ENCODE measurements around the gene ETHE1. TPM values are rescaled to one million over a fixed set of nuclear protein-coding genes. Genes with fewer than 3 reads are reported as not detected.
A peak's percentile ranks its signal among the peaks of the same experiment; 100 is the strongest.

Gene ETHE1
- total RNA-seq, 1 experiment from 2014 or later: 19.0 TPM

DNA sequence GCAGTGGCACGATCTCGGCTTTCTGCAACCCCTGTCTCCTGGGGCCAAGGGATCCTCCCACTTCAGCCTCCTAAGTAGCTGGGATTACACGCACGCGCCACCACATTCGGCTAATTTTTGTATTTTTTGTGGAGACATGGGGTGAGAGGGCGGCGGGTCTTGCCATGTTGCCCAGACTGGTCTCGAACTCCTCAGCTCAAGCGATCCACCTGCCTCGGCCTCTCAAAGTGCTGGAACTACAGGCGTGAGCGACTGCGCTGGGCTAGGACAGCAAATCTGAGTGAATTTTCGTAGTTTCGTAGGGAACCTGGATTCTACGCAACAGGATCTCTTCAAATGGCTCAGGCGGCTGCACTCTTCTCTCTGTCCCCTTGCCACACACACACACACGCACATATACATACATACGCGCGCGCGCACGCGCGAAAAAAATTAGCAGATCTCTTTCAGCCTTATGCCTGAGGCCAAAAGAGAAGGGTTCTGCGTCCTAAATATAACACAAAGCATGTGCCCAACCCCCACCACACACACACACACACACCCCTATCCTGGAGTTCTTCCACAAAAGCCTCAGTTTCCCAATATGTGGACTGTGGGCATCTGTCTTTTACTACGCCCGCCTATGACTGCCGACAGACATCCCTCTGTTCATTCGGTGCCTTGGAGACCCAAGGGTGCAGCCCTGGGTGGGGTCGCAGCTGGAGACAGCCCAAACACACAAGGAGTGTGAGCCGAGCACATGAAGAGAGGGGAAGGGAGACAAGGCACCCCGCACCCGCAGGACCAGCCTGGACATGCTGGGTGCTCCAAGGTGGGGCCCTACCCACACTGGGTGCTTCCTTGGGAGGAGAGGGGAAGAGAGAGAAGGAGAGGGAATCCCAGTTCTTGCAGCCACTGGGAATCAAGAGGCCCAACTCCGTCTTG, 49.2 kb upstream of the ETHE1 start:
- TF ChIP-seq ZNF263 (CRISPR knock-in tag; IDR thresholded peaks at IDR 0.05; ENCODE audit: low read depth) (no peak), CREB1 (CRISPR knock-in tag; IDR thresholded peaks at IDR 0.05) (no peak), SMAD4 (CRISPR knock-in tag; IDR thresholded peaks at IDR 0.05) (no peak), ATF1 (CRISPR knock-in tag; IDR thresholded peaks at IDR 0.05) (no peak), NR2C2 (CRISPR knock-in tag; IDR thresholded peaks at IDR 0.05) (no peak), NR3C1 (CRISPR knock-in tag; conservative IDR thresholded peaks at IDR 0.05; ENCODE audit: low read depth) (no peak), KAT7 (CRISPR knock-in tag; IDR thresholded peaks at IDR 0.05; ENCODE audit: borderline replicate concordance) (no peak), TP53 (CRISPR knock-in tag; IDR thresholded peaks at IDR 0.05) (no peak), HMGA2 (CRISPR knock-in tag; IDR thresholded peaks at IDR 0.05) (no peak), SOX15 (CRISPR knock-in tag; IDR thresholded peaks at IDR 0.05) (no peak)
- TF ChIP-seq, protein P1, sequence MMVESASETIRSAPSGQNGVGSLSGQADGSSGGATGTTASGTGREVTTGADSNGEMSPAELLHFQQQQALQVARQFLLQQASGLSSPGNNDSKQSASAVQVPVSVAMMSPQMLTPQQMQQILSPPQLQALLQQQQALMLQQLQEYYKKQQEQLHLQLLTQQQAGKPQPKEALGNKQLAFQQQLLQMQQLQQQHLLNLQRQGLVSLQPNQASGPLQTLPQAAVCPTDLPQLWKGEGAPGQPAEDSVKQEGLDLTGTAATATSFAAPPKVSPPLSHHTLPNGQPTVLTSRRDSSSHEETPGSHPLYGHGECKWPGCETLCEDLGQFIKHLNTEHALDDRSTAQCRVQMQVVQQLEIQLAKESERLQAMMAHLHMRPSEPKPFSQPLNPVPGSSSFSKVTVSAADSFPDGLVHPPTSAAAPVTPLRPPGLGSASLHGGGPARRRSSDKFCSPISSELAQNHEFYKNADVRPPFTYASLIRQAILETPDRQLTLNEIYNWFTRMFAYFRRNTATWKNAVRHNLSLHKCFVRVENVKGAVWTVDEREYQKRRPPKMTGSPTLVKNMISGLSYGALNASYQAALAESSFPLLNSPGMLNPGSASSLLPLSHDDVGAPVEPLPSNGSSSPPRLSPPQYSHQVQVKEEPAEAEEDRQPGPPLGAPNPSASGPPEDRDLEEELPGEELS (CRISPR knock-in tag; IDR thresholded peaks at IDR 0.05): no peak
- TF ChIP-seq, protein P2, sequence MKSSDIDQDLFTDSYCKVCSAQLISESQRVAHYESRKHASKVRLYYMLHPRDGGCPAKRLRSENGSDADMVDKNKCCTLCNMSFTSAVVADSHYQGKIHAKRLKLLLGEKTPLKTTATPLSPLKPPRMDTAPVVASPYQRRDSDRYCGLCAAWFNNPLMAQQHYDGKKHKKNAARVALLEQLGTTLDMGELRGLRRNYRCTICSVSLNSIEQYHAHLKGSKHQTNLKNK (CRISPR knock-in tag; IDR thresholded peaks at IDR 0.05): no peak
- H3K27me3 Mint-ChIP-seq (ENCODE audit: low read depth): no peaks in the 10 kb centered on the region; the same call in none of the 2 replicates
- no peak; the same call in 1 of the 2 replicates for ATAC-seq

DNA sequence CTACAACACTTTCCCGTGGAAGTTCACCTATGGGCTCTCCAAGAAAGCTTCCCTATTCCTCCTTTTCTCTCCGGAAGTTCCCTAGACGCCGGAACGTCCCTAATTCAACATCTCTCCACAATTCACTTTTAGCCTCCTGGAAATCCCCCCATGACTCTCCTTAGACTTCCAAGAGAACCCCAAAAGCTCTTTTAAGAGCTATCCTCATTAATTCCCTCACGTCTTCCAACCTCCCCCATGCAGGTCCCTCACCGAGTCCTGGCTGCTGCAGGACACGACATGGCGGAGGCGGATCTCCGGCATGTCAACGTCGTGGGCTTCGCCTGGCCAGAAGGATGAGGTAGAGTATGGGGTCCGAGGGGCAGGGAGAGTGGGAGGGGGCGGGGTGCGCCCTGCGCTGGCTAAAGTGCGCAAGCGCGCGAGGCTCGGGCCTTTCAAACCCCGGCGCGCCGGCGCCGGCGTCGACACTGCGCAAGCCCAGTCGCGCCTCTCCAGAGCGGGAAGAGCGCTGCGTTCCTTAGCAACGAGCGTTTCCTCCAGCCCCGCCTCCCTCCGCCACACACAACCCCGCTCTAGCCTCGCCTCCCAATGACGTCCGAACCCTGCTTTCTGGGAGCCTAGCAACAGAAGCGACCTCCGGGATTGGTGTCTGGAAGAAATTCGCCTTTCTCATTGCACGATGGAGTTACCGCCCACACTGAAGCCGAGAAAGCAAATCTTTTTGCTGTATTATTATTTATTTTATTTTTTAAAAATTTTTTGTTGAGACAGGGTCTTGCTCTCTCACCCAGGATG, 48.4 kb upstream of the ETHE1 start, which contains the start of the genes PINLYP and XRCC1:
PINLYP (plus strand) TSS at position 646 of the 795 bp plus-strand sequence. CDS start 1,391 bp downstream, outside the sequence.
XRCC1 (minus strand) TSS at position 372 of the 795 bp plus-strand sequence; CDS start at position 303, 69 bp downstream.
- peak within 1 kb of the TSS; percentile 96 for H3K4me3 Mint-ChIP-seq
- H3K27ac Mint-ChIP-seq: peak within 1 kb of the TSS; percentile 91
- CTCF ChIA-PET: interaction anchor here (0.6 to 2.8 kb wide), 8 partner anchors 11 to 1182 kb away, joined by 3 to 18 read pairs (median 4); partner anchors contain the start of genes IRGQ and ZNF576
- ATAC-seq: peak; percentile 96
- H3K9me3 Mint-ChIP-seq: no peaks in the 10 kb centered on the region
- DNase-seq (ENCODE audit: low spot score): peak; percentile 97
- H3K4me1 Mint-ChIP-seq: peaks cover 33% of the 10 kb centered on the region
- H3K27me3 Mint-ChIP-seq (ENCODE audit: low read depth): no peaks in the 10 kb centered on the region; the same call in none of the 2 replicates
- no peaks in the 10 kb centered on the region; the same call in 1 of the 2 replicates for H3K36me3 Mint-ChIP-seq
- no peak for TF ChIP-seq ELF4 (CRISPR knock-in tag; IDR thresholded peaks at IDR 0.05; ENCODE audit: low read depth)
- TF ChIP-seq TCF7 (CRISPR knock-in tag; IDR thresholded peaks at IDR 0.05; ENCODE audit: low read depth): no peak
- no peak for TF ChIP-seq ZNF671 (CRISPR knock-in tag; IDR thresholded peaks at IDR 0.05)
- peak; percentile 77; the same call in 1 of the 2 replicates for TF ChIP-seq CREM (CRISPR knock-in tag; IDR thresholded peaks at IDR 0.05)
- TF ChIP-seq, protein P3, sequence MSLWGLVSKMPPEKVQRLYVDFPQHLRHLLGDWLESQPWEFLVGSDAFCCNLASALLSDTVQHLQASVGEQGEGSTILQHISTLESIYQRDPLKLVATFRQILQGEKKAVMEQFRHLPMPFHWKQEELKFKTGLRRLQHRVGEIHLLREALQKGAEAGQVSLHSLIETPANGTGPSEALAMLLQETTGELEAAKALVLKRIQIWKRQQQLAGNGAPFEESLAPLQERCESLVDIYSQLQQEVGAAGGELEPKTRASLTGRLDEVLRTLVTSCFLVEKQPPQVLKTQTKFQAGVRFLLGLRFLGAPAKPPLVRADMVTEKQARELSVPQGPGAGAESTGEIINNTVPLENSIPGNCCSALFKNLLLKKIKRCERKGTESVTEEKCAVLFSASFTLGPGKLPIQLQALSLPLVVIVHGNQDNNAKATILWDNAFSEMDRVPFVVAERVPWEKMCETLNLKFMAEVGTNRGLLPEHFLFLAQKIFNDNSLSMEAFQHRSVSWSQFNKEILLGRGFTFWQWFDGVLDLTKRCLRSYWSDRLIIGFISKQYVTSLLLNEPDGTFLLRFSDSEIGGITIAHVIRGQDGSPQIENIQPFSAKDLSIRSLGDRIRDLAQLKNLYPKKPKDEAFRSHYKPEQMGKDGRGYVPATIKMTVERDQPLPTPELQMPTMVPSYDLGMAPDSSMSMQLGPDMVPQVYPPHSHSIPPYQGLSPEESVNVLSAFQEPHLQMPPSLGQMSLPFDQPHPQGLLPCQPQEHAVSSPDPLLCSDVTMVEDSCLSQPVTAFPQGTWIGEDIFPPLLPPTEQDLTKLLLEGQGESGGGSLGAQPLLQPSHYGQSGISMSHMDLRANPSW (CRISPR knock-in tag; conservative IDR thresholded peaks at IDR 0.05; ENCODE audit: low read depth): no peak
- TF ChIP-seq, protein P1 (CRISPR knock-in tag; IDR thresholded peaks at IDR 0.05): 0 out of 2 replicates have a peak, but pooled peaks have one; percentile 25
- TF ChIP-seq, protein P4, sequence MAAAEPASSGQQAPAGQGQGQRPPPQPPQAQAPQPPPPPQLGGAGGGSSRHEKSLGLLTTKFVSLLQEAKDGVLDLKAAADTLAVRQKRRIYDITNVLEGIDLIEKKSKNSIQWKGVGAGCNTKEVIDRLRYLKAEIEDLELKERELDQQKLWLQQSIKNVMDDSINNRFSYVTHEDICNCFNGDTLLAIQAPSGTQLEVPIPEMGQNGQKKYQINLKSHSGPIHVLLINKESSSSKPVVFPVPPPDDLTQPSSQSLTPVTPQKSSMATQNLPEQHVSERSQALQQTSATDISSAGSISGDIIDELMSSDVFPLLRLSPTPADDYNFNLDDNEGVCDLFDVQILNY (CRISPR knock-in tag; IDR thresholded peaks at IDR 0.05): peak; percentile 74; the same call in 1 of the 2 replicates
- POLR2A ChIA-PET: interaction anchor here (1.0 kb wide), 1 partner anchor 19 kb away, joined by 4 read pairs; no protein-coding TSS in a partner anchor

More for the DNA sequence above, 49.2 kb upstream of the ETHE1 start:
- POLR2A ChIA-PET: no interaction called here
- DNase-seq (ENCODE audit: low spot score): no peak
- CTCF ChIA-PET: interaction anchor here (0.8 to 2.8 kb wide), 5 partner anchors 19 to 92 kb away, joined by 3 to 17 read pairs (median 3); partner anchors contain the start of genes IRGQ and ZNF576
- Mint-ChIP-seq H3K4me3 (peak overlapping the region; percentile 96), H3K36me3 (no peaks in the 10 kb centered on the region; the same call in 1 of the 2 replicates), H3K4me1 (peaks cover 36% of the 10 kb centered on the region), H3K27ac (peak overlapping the region; percentile 80), H3K9me3 (no peaks in the 10 kb centered on the region)

Measured in WTC11 (cell line).